SK-N-MC (cell line): ENCODE results near the gene GLCE.

Experiments
- DNase-seq: peaks from one replicate; pipeline ENCODE4 v3.0.0-alpha.2; 2011; ENCODE audit warnings: low read depth, low spot score
- H3K27ac ChIP-seq: fragments of 200-600 bp; sonication (generic); 2 replicates; pipeline ENCODE4 v1.5.1; 2016; ENCODE audit warnings: mixed run types
- H3K36me3 ChIP-seq: fragments of 200-600 bp; sonication (generic); 2 replicates; pipeline ENCODE4 v1.6.1; 2017; ENCODE audit warnings: antibody characterized with exemption, low read length, mixed read lengths; ENCODE audit not compliant: insufficient read depth
- H3K4me3 ChIP-seq: fragments of 200-600 bp; sonication (generic); 2 replicates; pipeline ENCODE4 v1.5.1; 2016
- H3K9ac ChIP-seq: fragments of 200-600 bp; sonication (generic); 2 replicates; pipeline ENCODE4 v1.8.0; 2017; ENCODE audit warnings: mixed run types, mixed read lengths; ENCODE audit not compliant: insufficient read length
- H3K9me3 ChIP-seq: fragments of 200-600 bp; sonication (generic); 2 replicates; pipeline ENCODE4 v1.6.1; 2017; ENCODE audit warnings: low read depth, mild to moderate bottlenecking, antibody characterized with exemption, low read length, moderate library complexity, mixed read lengths
- EZH2 ChIP-seq: fragments of 200-600 bp; sonication (generic); IDR thresholded peaks from one replicate; pipeline ENCODE4 v1.6.1; 2017; ENCODE audit warnings: antibody characterized with exemption
- FOXP2 ChIP-seq: optimal IDR thresholded peaks from 2 replicates; pipeline ENCODE3; 2011; ENCODE audit warnings: mild to moderate bottlenecking, moderate library complexity; ENCODE audit not compliant: insufficient read depth; ENCODE audit errors: extremely low read length, control extremely low read depth
- POLR2AphosphoS5 ChIP-seq: IDR thresholded peaks from 2 replicates; pipeline ENCODE4 v1.6.1; 2012; ENCODE audit warnings: mild to moderate bottlenecking, low read depth, low read length, borderline replicate concordance

The GLCE gene

GRCh38 chr15:69194025-69194827 lies 33.8 kb downstream of the GLCE start:
- DNase-seq = no peak
- no peak overlapping the region for H3K27ac ChIP-seq
- H3K36me3 ChIP-seq = peaks cover 14% of the 10 kb centered on the region
- H3K4me3 ChIP-seq = no peak overlapping the region
- H3K9me3 ChIP-seq = no peaks in the 10 kb centered on the region; the same call in 1 of the 2 replicates
- no peak for TF ChIP-seq POLR2AphosphoS5
- no peak for TF ChIP-seq FOXP2
- H3K9ac ChIP-seq = no peak overlapping the region

- H3K27ac ChIP-seq = no peak overlapping the region
- no peak overlapping the region for H3K9ac ChIP-seq
- no peak for DNase-seq
- TF ChIP-seq POLR2AphosphoS5 = no peak
- TF ChIP-seq FOXP2 = no peak
- peaks cover 11% of the 10 kb centered on the region; the same call in 1 of the 2 replicates for H3K36me3 ChIP-seq
- no peaks in the 10 kb centered on the region; the same call in 1 of the 2 replicates for H3K9me3 ChIP-seq
- H3K4me3 ChIP-seq = no peak overlapping the region
Observed at GRCh38 chr15:69194854-69195253, 34.4 kb downstream of the GLCE start.

DNA sequence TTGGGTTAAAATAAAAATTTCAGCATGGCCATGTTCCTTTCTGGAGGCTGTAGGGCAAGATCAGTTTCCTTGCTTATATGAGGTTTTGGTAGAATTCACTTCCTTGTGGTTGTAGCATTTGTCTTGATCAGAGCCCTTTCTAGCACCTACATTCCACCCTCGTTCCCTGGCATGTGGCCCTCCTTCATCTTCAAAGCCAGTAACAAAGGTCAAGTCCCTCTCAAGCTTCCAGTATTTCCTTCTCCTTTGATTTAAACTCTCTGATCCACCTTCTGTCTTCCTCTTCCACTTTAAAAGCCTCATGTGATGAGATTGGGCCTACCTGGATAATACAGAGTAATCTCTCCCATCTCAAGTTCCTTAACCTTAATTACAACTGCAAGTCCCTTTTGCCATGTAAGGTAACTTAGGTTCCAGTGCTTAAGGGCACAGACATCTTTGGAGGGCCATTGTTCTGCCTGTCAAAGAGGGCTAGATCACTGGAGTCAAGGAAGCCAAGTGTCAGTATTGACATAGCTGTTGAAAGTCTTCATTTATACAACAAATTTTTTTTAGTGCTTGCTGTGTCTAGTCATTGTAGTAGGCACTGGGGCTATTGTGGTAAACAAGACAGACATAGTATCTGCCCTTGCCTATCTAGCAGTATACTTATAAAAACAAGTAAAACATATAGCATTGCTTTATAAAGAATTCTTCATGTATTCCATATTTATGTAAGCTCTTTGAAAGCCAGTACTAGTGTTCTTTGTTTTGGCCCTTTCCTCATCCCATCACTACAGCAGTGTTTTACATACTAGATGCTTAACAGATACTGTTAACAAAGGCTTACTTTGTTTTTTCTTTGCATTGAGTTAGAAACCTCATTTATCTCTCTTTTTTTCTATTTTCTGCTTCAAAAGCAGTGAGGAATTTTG lies 40.7 kb downstream of the GLCE start:
- H3K9me3 ChIP-seq = no peaks in the 10 kb centered on the region; the same call in 1 of the 2 replicates
- peaks cover 11% of the 10 kb centered on the region; the same call in 1 of the 2 replicates for H3K36me3 ChIP-seq
- no peak overlapping the region for H3K4me3 ChIP-seq
- TF ChIP-seq EZH2 (no peak), FOXP2 (no peak)
- H3K27ac ChIP-seq = no peak overlapping the region
- H3K9ac ChIP-seq = no peak overlapping the region
- DNase-seq = no peak

DNA sequence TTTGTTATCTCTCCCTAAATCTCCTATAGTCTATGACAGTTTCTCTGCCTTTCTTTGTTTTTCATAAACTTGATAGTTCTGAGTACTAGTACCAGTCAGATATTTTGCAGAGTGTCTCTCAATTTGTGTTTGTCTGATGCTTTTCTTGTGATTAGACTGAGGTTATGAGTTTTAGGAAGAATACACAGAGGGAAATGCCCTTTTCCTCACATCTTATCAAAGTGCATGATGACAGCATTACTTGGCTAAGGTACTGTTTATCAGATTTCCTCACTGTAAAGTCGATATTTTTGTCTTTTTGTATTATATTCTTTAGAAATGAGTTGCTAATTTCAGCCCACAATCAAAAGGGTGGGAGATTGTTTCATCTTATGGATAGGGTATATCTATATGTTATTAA lies 45.6 kb downstream of the GLCE start:
- H3K9me3 ChIP-seq = no peaks in the 10 kb centered on the region; the same call in 1 of the 2 replicates
- TF ChIP-seq EZH2 (no peak), POLR2AphosphoS5 (no peak), FOXP2 (no peak)
- H3K4me3 ChIP-seq = no peak overlapping the region
- H3K27ac ChIP-seq = no peak overlapping the region
- H3K9ac ChIP-seq = no peak overlapping the region
- no peaks in the 10 kb centered on the region for H3K36me3 ChIP-seq
- DNase-seq = no peak

DNA sequence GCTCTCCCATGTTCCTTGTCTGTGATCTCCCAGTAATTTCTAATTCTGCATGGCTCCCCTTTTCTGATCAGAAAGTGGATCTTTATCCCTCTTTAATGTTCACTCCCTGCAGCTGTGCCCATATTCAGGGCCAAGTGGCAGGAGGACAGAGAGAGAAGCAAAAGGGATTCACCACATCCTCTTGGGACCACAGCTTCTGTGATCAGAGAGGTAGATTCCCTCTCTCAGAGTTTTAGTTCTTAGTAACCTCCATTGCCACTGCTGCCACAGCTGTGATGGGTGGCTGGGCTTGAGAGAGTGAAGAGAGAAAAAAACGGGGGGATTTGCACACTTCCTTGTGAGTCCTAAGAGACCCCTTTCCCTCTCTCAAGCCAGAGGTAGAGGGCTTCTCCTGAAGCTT lies 49.2 kb downstream of the GLCE start:
- Histone ChIP-seq H3K9ac (no peak overlapping the region), H3K27ac (no peak overlapping the region), H3K9me3 (no peaks in the 10 kb centered on the region), H3K36me3 (no peaks in the 10 kb centered on the region; the same call in 1 of the 2 replicates), H3K4me3 (no peak overlapping the region)
- no peak for DNase-seq
- TF ChIP-seq EZH2 (no peak), POLR2AphosphoS5 (no peak), FOXP2 (no peak)

- Histone ChIP-seq H3K9me3 (no peaks in the 10 kb centered on the region), H3K9ac (no peak overlapping the region), H3K36me3 (peaks cover 5% of the 10 kb centered on the region), H3K4me3 (no peak overlapping the region), H3K27ac (no peak overlapping the region)
- DNase-seq = no peak
- no peak for TF ChIP-seq POLR2AphosphoS5
- TF ChIP-seq EZH2 = no peak
- TF ChIP-seq FOXP2 = no peak
Observed at GRCh38 chr15:69210574-69210973, 50.1 kb downstream of the GLCE start.

- DNase-seq = no peak
- H3K9ac ChIP-seq = no peak overlapping the region
- TF ChIP-seq POLR2AphosphoS5 (no peak), FOXP2 (no peak)
- no peak overlapping the region for H3K27ac ChIP-seq
- 0 out of 2 replicates have a peak, but pooled peaks cover 3% of the 10 kb centered on the region for H3K9me3 ChIP-seq
- peaks cover 15% of the 10 kb centered on the region for H3K36me3 ChIP-seq
- H3K4me3 ChIP-seq = no peak overlapping the region
Observed at GRCh38 chr15:69213786-69214185, 53.4 kb downstream of the GLCE start.

GRCh38 chr15:69215314-69216035 lies 55.0 kb downstream of the GLCE start:
- peaks cover 20% of the 10 kb centered on the region for H3K36me3 ChIP-seq
- H3K9me3 ChIP-seq = 0 out of 2 replicates have a peak, but pooled peaks cover 3% of the 10 kb centered on the region
- H3K27ac ChIP-seq = no peak overlapping the region
- H3K4me3 ChIP-seq = no peak overlapping the region
- DNase-seq = no peak
- H3K9ac ChIP-seq = no peak overlapping the region
- no peak for TF ChIP-seq EZH2
- TF ChIP-seq FOXP2 = no peak
- TF ChIP-seq POLR2AphosphoS5 = no peak
